ENCODE measurements around the gene INHBE. TPM values are rescaled to one million over a fixed set of nuclear protein-coding genes. Genes with fewer than 3 reads are reported as not detected.

The INHBE gene
- total RNA-seq, 1 experiment from 2014 or later: 0.59 TPM

- H3K9me3 ChIP-seq (ENCODE audit: control insufficient read depth, insufficient read depth, low read depth, low read length): no peaks in the 10 kb centered on the region
- H3K27me3 ChIP-seq (ENCODE audit: control insufficient read depth, insufficient read depth, low read length): no peaks in the 10 kb centered on the region
- no peaks in the 10 kb centered on the region for H3K36me3 ChIP-seq (ENCODE audit: control insufficient read depth, insufficient read depth, low read length)
- ATAC-seq (no peak), DNase-seq (ENCODE audit: low read depth, low spot score) (no peak)
- in situ Hi-C loops (cut with HindIII; ENCODE audit: low pct_unique_long_range_greater_than_20kb, low sequenced_read_pairs): no loop called here
- BruUV-seq (replicated peaks): no TSS peak
- intact Hi-C loops (cut with micrococcal nuclease; ENCODE audit: unreplicated experiment): no loop called here
- CTCF ChIA-PET: interaction anchor here (0.6 kb wide), 1 partner anchor 10 kb away, joined by 5 read pairs; no protein-coding TSS in a partner anchor
- no peak overlapping the region for H3K27ac ChIP-seq (ENCODE audit: low read length)
- POLR2A ChIA-PET: no interaction called here
- no peak overlapping the region for H3K4me3 ChIP-seq (ENCODE audit: low read depth in 2 of 2, low read length in 2 of 2)
- peaks cover 9% of the 10 kb centered on the region for H3K4me1 ChIP-seq (ENCODE audit: control insufficient read depth, insufficient read depth, low read length)
- TF ChIP-seq CTCF (IDR thresholded peaks at IDR 0.05): no peak
- TF ChIP-seq POLR2AphosphoS5 (IDR thresholded peaks at IDR 0.05; ENCODE audit: low read depth, low read length): no peak
- TF ChIP-seq SIN3A (IDR thresholded peaks at IDR 0.05; ENCODE audit: borderline replicate concordance, insufficient read depth, low read depth, low read length): no peak
- TF ChIP-seq TCF7L2 (IDR thresholded peaks at IDR 0.05; ENCODE audit: low read depth, low read length): no peak
- no peak for TF ChIP-seq REST (IDR thresholded peaks at IDR 0.05; ENCODE audit: insufficient read depth in 1 of 2, low read depth in 2 of 2, low read length in 1 of 2)
These were observed 10.1 kb downstream of the INHBE start for GRCh38 chr12:57465030-57465746.

- ChIA-PET CTCF (interaction anchor here (0.6 to 0.9 kb wide), 2 partner anchors 10 to 13 kb away, joined by 3 to 5 read pairs; no protein-coding TSS in a partner anchor), POLR2A (interaction anchor here (0.6 kb wide), 1 partner anchor 1504 kb away, joined by 10 read pairs; no protein-coding TSS in a partner anchor)
- Histone ChIP-seq H3K27me3 (ENCODE audit: control insufficient read depth, insufficient read depth, low read length) (no peaks in the 10 kb centered on the region), H3K4me1 (ENCODE audit: control insufficient read depth, insufficient read depth, low read length) (peaks cover 1% of the 10 kb centered on the region), H3K36me3 (ENCODE audit: control insufficient read depth, insufficient read depth, low read length) (no peaks in the 10 kb centered on the region), H3K9me3 (ENCODE audit: control insufficient read depth, insufficient read depth, low read depth, low read length) (no peaks in the 10 kb centered on the region), H3K27ac (ENCODE audit: low read length) (no peak overlapping the region), H3K4me3 (ENCODE audit: low read depth in 2 of 2, low read length in 2 of 2) (no peak overlapping the region)
- in situ Hi-C loops (cut with HindIII; ENCODE audit: low pct_unique_long_range_greater_than_20kb, low sequenced_read_pairs): no loop called here
- ATAC-seq: no peak
- TF ChIP-seq POLR2AphosphoS5 (IDR thresholded peaks at IDR 0.05; ENCODE audit: low read depth, low read length) (no peak), CTCF (IDR thresholded peaks at IDR 0.05) (no peak), REST (IDR thresholded peaks at IDR 0.05; ENCODE audit: insufficient read depth in 1 of 2, low read depth in 2 of 2, low read length in 1 of 2) (no peak), SIN3A (IDR thresholded peaks at IDR 0.05; ENCODE audit: borderline replicate concordance, insufficient read depth, low read depth, low read length) (no peak)
- intact Hi-C loops (cut with micrococcal nuclease; ENCODE audit: unreplicated experiment): no loop called here
- BruUV-seq (replicated peaks): no TSS peak
- no peak for DNase-seq (ENCODE audit: low read depth, low spot score)
These were observed 10.8 kb downstream of the INHBE start for GRCh38 chr12:57465747-57466505.

Data from Panc1 (cell line).